Suprapubic skin (tissue), 3 donors: Measurements from ENCODE around the gene CELSR1.

Experiments used
- EP300 ChIP-seq: sonication (generic); formaldehyde crosslinking; IDR thresholded peaks from one replicate; pipeline ENCODE4 v1.6.1; 2017; ENCODE audit warnings: antibody characterized with exemption
- POLR2A ChIP-seq, 2 donors: fragments of 450-650 bp; IDR thresholded peaks; one replicate each; pipeline ENCODE4 v1.6.1; 2017; ENCODE audit warnings: antibody characterized with exemption in 2 of 2, mild to moderate bottlenecking in 2 of 2, moderate library complexity in 2 of 2
- TF ChIP-seq, protein P1 (sequence below), 2 donors: fragments of 200-600 bp in 1 of 2; fragments of 450-650 bp in 1 of 2; sonication (generic) in 1 of 2; IDR thresholded peaks; one replicate each; pipeline ENCODE4 v1.5.1; 2016 to 2019; ENCODE audit warnings: antibody characterized with exemption in 2 of 2, mild to moderate bottlenecking in 1 of 2, moderate library complexity in 1 of 2

DNA sequence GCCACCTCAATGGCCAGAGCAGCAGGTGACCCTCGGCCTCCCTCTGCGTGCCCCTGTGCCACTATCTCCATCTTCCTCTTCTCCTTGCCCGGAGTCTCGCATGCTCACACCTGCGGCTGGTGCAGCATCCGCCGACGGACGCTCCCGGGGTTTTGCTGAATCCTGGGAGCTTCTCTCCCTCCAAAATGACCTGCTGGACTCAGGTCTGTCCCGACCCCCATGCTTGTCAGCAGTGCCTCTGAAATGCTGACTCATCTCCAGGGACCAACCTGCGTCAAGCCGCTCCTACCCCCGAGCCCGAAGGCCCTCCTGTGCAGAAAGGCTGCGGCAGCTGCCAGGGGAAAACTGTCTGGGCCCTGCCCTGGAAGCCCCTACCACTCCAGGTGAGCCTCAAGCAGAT lies 58.4 kb downstream of the CELSR1 start:
- TF ChIP-seq POLR2A (IDR thresholded peaks at IDR 0.05) = no peak
- TF ChIP-seq, protein P1, sequence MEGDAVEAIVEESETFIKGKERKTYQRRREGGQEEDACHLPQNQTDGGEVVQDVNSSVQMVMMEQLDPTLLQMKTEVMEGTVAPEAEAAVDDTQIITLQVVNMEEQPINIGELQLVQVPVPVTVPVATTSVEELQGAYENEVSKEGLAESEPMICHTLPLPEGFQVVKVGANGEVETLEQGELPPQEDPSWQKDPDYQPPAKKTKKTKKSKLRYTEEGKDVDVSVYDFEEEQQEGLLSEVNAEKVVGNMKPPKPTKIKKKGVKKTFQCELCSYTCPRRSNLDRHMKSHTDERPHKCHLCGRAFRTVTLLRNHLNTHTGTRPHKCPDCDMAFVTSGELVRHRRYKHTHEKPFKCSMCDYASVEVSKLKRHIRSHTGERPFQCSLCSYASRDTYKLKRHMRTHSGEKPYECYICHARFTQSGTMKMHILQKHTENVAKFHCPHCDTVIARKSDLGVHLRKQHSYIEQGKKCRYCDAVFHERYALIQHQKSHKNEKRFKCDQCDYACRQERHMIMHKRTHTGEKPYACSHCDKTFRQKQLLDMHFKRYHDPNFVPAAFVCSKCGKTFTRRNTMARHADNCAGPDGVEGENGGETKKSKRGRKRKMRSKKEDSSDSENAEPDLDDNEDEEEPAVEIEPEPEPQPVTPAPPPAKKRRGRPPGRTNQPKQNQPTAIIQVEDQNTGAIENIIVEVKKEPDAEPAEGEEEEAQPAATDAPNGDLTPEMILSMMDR (IDR thresholded peaks at IDR 0.05) = no peak
- no peak for TF ChIP-seq EP300
